Colonic mucosa (tissue), 4 donors: ENCODE data around the gene ZNF865. TPM values are rescaled to one million over a fixed set of nuclear protein-coding genes. Genes with fewer than 3 reads are reported as not detected.

Experiments
- DNase-seq: peaks from one replicate; pipeline ENCODE4 v3.0.0-alpha.2; 2020
- H3K27ac ChIP-seq: fragments of 200-600 bp; one replicate; pipeline ENCODE4 v1.8.0; 2021
- H3K27me3 ChIP-seq: fragments of 200-600 bp; one replicate; pipeline ENCODE4 v1.8.0; 2021
- H3K36me3 ChIP-seq: fragments of 200-600 bp; one replicate; pipeline ENCODE4 v1.8.0; 2021
- H3K4me1 ChIP-seq: fragments of 200-600 bp; one replicate; pipeline ENCODE4 v1.8.0; 2021; ENCODE audit warnings: mild to moderate bottlenecking
- H3K4me3 ChIP-seq: fragments of 200-600 bp; one replicate; pipeline ENCODE4 v1.8.0; 2021
- H3K9ac ChIP-seq, 2 donors: one replicate each; pipeline ENCODE4 v1.7.0; 2013; ENCODE audit warnings: control low read depth in 2 of 2, low read depth in 2 of 2, low read length in 2 of 2
- H3K9me3 ChIP-seq: fragments of 200-600 bp; one replicate; pipeline ENCODE4 v1.8.0; 2021
- CTCF ChIP-seq: fragments of 200-600 bp; IDR thresholded peaks from one replicate; pipeline ENCODE4 v1.8.0; 2022; ENCODE audit warnings: antibody characterized with exemption, mild to moderate bottlenecking
- intact Hi-C: fragments of 100-400 bp; cut with DNase I; formaldehyde crosslinking; loops from one replicate; pipeline ENCODE4 v1.14.1; 2022
- total RNA-seq, 2 donors: library from RNA; stranded (reverse); fragmentation: NEBNext Ultra II Directional in 1 of 2; extraction: Animal tissue kit (Norgen Biotek cat#: 25700) in 1 of 2; gene quantifications; one replicate each; pipeline ENCODE4 v1.2.1, GENCODE V29; 2021
- donor health status: healthy.
- donor health status: DM: no; HTN: no; CAD: no.
- donor health status: DM: no; HTN: no; CAD: no.

The ZNF865 gene
- total RNA-seq, 2 donors from 2014 or later: 12.9 to 13.1 TPM

- intact Hi-C loops: no loop called here
Observed at GRCh38 chr19:55615543-55616394, 10.3 kb downstream of the ZNF865 start.

GRCh38 chr19:55616395-55616875 is 11.0 kb downstream of the ZNF865 start:
- Histone ChIP-seq H3K9me3 (no peaks in the 10 kb centered on the region), H3K4me3 (no peak overlapping the region), H3K27me3 (no peaks in the 10 kb centered on the region), H3K27ac (no peak overlapping the region), H3K9ac (no peak overlapping the region), H3K4me1 (no peaks in the 10 kb centered on the region), H3K36me3 (no peaks in the 10 kb centered on the region)
- TF ChIP-seq CTCF: no peak
- intact Hi-C loops: no loop called here
- no peak for DNase-seq

More at GRCh38 chr19:55615543-55616394, 10.3 kb downstream of the ZNF865 start:
- Histone ChIP-seq H3K27me3 (no peaks in the 10 kb centered on the region), H3K27ac (no peak overlapping the region), H3K9ac (no peak overlapping the region), H3K36me3 (no peaks in the 10 kb centered on the region), H3K9me3 (no peaks in the 10 kb centered on the region), H3K4me1 (no peaks in the 10 kb centered on the region), H3K4me3 (no peak overlapping the region)
- no peak for DNase-seq
- no peak for TF ChIP-seq CTCF

GRCh38 chr19:55617426-55617825 is 12.0 kb downstream of the ZNF865 start:
- TF ChIP-seq CTCF: no peak
- Histone ChIP-seq H3K36me3 (no peaks in the 10 kb centered on the region), H3K4me3 (no peak overlapping the region), H3K27ac (no peak overlapping the region), H3K27me3 (no peaks in the 10 kb centered on the region), H3K4me1 (no peaks in the 10 kb centered on the region), H3K9ac (no peak overlapping the region), H3K9me3 (no peaks in the 10 kb centered on the region)
- intact Hi-C loops: no loop called here
- DNase-seq: no peak

GRCh38 chr19:55618426-55618825 is 13.0 kb downstream of the ZNF865 start:
- intact Hi-C loops: no loop called here
- no peak overlapping the region for H3K4me3 ChIP-seq
- DNase-seq: no peak
- TF ChIP-seq CTCF: no peak
- no peak overlapping the region for H3K27ac ChIP-seq
- no peaks in the 10 kb centered on the region for H3K4me1 ChIP-seq
- no peaks in the 10 kb centered on the region for H3K9me3 ChIP-seq
- H3K9ac ChIP-seq: no peak overlapping the region
- no peaks in the 10 kb centered on the region for H3K27me3 ChIP-seq
- no peaks in the 10 kb centered on the region for H3K36me3 ChIP-seq

GRCh38 chr19:55619286-55619685 is 13.8 kb downstream of the ZNF865 start:
- no peak for TF ChIP-seq CTCF
- intact Hi-C loops: no loop called here
- Histone ChIP-seq H3K36me3 (no peaks in the 10 kb centered on the region), H3K9ac (no peak overlapping the region), H3K4me1 (no peaks in the 10 kb centered on the region), H3K27me3 (no peaks in the 10 kb centered on the region), H3K4me3 (no peak overlapping the region), H3K27ac (no peak overlapping the region), H3K9me3 (no peaks in the 10 kb centered on the region)
- DNase-seq: no peak
